Measurements from ENCODE around the gene CCDC88B. TPM values are rescaled to one million over a fixed set of nuclear protein-coding genes. Genes with fewer than 3 reads are reported as not detected.

CCDC88B gene
- total and polyA plus RNA-seq, 2 of the 8 experiments (the other 6 are each of a cell fraction or from before 2014, with no cell fraction given) = 5.9 to 12.5 TPM

GRCh38 chr11:64396079-64396591 is 56.1 kb downstream of the CCDC88B start:
- ChIA-PET CTCF (ENCODE audit: partially characterized antibody) (interaction anchor here (0.6 to 3.0 kb wide), 13 partner anchors 9 to 265 kb away, joined by 3 to 13 read pairs (median 3); no protein-coding TSS in a partner anchor), POLR2A (ENCODE audit: partially characterized antibody) (interaction anchor here (0.7 to 2.0 kb wide), 11 partner anchors 8 to 78 kb away, joined by 3 to 10 read pairs (median 4); partner anchors contain the start of genes PRDX5 and TRMT112)
- Histone ChIP-seq H2AK5ac (ENCODE audit: low read depth, low read length) (no peak overlapping the region), H3K14ac (ENCODE audit: insufficient read length) (no peak overlapping the region), H3K36me3 (ENCODE audit: control insufficient read depth in 2 of 4, insufficient read depth in 4 of 4, low read length in 3 of 4) (no peaks in the 10 kb centered on the region), H3K4me3 (ENCODE audit: extremely low read depth in 1 of 4, insufficient read depth in 2 of 4, low read depth in 3 of 4, low read length in 4 of 4) (peak overlapping the region in 1 of 4 experiments; percentile 14; a peak in 1 of 8 replicates), H2BK15ac (ENCODE audit: low read length) (no peak overlapping the region), H4K5ac (ENCODE audit: insufficient read length, low read depth, low read length) (no peak overlapping the region), H3K79me2 (ENCODE audit: control insufficient read depth in 1 of 2, insufficient read depth in 2 of 2, low read length in 2 of 2) (no peaks in the 10 kb centered on the region), H3K9me3 (ENCODE audit: insufficient read depth in 2 of 2, low read depth in 1 of 2, low read length in 1 of 2) (no peaks in the 10 kb centered on the region), H3K9ac (replicated peaks in 1 of 4; ENCODE audit: extremely low read depth in 1 of 4, low read depth in 3 of 4, low read length in 3 of 4) (no peak overlapping the region; a peak in 1 of 7 replicates), H2AFZ (ENCODE audit: low read length) (peak overlapping the region; percentile 43), H3K4me2 (ENCODE audit: insufficient read depth in 1 of 2, low read depth in 2 of 2, low read length in 2 of 2) (peak overlapping the region; percentile 43 to 49), H3K4ac (replicated peaks; ENCODE audit: insufficient read length, low read depth, low read length) (no peak overlapping the region), H4K8ac (ENCODE audit: extremely low read depth, insufficient read depth, low read length) (no peak overlapping the region), H3K79me1 (ENCODE audit: low read depth, low read length) (no peaks in the 10 kb centered on the region), H3K27me3 (replicated peaks in 1 of 4; ENCODE audit: control insufficient read depth in 3 of 4, extremely low read depth in 1 of 4, insufficient read depth in 3 of 4, low read length in 3 of 4) (peaks cover 0 to 2% (median 0%) of the 10 kb centered on the region in 4 experiments; a peak in 3 of 7 replicates), H3K56ac (replicated peaks; ENCODE audit: insufficient read length, low read depth, low read length) (no peak overlapping the region), H3K27ac (ENCODE audit: low read depth, low read length) (no peak overlapping the region), H4K91ac (replicated peaks; ENCODE audit: insufficient read length, low read length) (no peak overlapping the region), H2BK120ac (replicated peaks; ENCODE audit: low read depth, low read length) (no peak overlapping the region), H2BK20ac (ENCODE audit: low read length) (peak overlapping the region; percentile 90; the same call in 1 of the 2 replicates), H2BK5ac (ENCODE audit: low read depth, low read length) (0 out of 2 replicates have a peak overlapping the region, but pooled peaks have one; percentile 91), H4K20me1 (replicated peaks in 1 of 2; ENCODE audit: control insufficient read depth in 1 of 2, insufficient read depth in 2 of 2, low read length in 2 of 2) (no peaks in the 10 kb centered on the region), H3K4me1 (replicated peaks in 1 of 4; ENCODE audit: control insufficient read depth in 3 of 4, insufficient read depth in 4 of 4, low read length in 3 of 4) (peaks cover 0 to 17% (median 10%) of the 10 kb centered on the region in 4 experiments; a peak in 6 of 7 replicates), H3K23me2 (ENCODE audit: low read depth, low read length) (no peaks in the 10 kb centered on the region; the same call in 1 of the 2 replicates), H3K23ac (ENCODE audit: insufficient read length) (no peak overlapping the region), H3K18ac (ENCODE audit: extremely low read depth, low read length) (no peak overlapping the region; the same call in 1 of the 2 replicates), H2BK12ac (ENCODE audit: low read depth, low read length) (peak overlapping the region; percentile 97; the same call in 1 of the 2 replicates)
- WGBS, 2 experiments (ENCODE audit: extremely low coverage in 1 of 2, insufficient coverage in 1 of 2, insufficient read length in 1 of 2, insufficient replicate concordance in 2 of 2, low coverage in 1 of 2, low lambda C conversion rate in 2 of 2, missing lambda C conversion rate in 1 of 2) = 33% methylated on average over 15 of the region's 15 CpGs; no CpG with 5 or more reads in 1 of the 2 experiments
- DNase-seq (ENCODE audit: low read depth in 1 of 2, low spot score in 2 of 2) = peak in 1 of 2 experiments; percentile 62
- FAIRE-seq = no peak
- TF ChIP-seq NANOG (IDR thresholded peaks at IDR 0.05; ENCODE audit: insufficient read depth, low read depth, low read length, poor library complexity, severe bottlenecking) = no peak
- TF ChIP-seq MAX (IDR thresholded peaks at IDR 0.05) = no peak
- no peak for TF ChIP-seq CBX8 (IDR thresholded peaks at IDR 0.05; ENCODE audit: borderline replicate concordance, low read depth, low read length)
- no peak for TF ChIP-seq SUZ12 (IDR thresholded peaks at IDR 0.05; ENCODE audit: low read length)
- TF ChIP-seq RAD21 (IDR thresholded peaks at IDR 0.05 in 1 of 2, conservative IDR thresholded peaks at IDR 0.05 in 1 of 2; ENCODE audit: low read depth in 2 of 2, low read length in 2 of 2) = 0 out of 4 replicates have a peak, but pooled peaks have one; percentile 9 to 12
- no peak for TF ChIP-seq FOSL1 (IDR thresholded peaks at IDR 0.05; ENCODE audit: insufficient read depth, low read depth, low read length)
- TF ChIP-seq POLR2A (IDR thresholded peaks at IDR 0.05; ENCODE audit: control extremely low read depth in 1 of 2, low read depth in 2 of 2, low read length in 2 of 2) = no peak
- TF ChIP-seq HDAC2 (IDR thresholded peaks at IDR 0.05; ENCODE audit: borderline replicate concordance in 1 of 2, low read depth in 2 of 2, low read length in 2 of 2) = no peak
- 0 out of 2 replicates have a peak, but pooled peaks have one; percentile 13 for TF ChIP-seq SP1 (IDR thresholded peaks at IDR 0.05; ENCODE audit: low read depth, low read length)
- no peak for TF ChIP-seq CTBP2 (IDR thresholded peaks at IDR 0.05; ENCODE audit: borderline replicate concordance, insufficient read depth, insufficient read length, low read length)
- TF ChIP-seq KDM1A (IDR thresholded peaks at IDR 0.05; ENCODE audit: borderline replicate concordance, low read length) = no peak

Measured in H1 (cell line).